DMS79 treated with DMSO at 0.1 percent for 48 hours (cell line): ENCODE results near the gene THSD4.
A peak's percentile ranks its signal among the peaks of the same experiment; 100 is the strongest.
"Not testable (repeated sequence)": the region's sequence is repeated elsewhere in the genome, so short reads cannot be mapped to it uniquely, and the experiment has no call there.

ENCODE experiments used
- DNase-seq: peaks from one replicate; lab custom pipeline; 2025; lab: John Stamatoyannopoulos, UW

THSD4 gene

DNA sequence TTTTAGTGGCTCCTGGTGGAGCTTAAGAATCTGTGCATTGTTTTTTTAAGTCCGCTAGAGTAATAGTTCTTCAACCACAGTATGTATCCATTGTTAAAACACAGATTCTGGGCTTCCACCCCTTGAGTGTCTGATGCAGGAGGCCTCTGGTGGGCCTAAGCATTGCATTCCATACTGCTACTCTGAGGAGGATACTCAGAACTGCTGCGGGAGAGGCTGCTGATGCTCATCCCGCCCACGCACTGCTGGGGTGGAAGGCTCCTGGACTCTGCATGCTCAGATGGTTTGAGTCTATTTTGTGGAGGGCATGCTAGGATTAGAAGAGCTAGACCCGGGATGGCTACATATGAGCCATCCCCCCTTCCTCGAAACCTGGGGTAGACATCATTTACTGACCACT lies 74.4 kb downstream of the THSD4 start:
- DNase-seq = no peak

GRCh38 chr15:71191296-71191695 lies 76.0 kb downstream of the THSD4 start:
- no peak for DNase-seq

DNA sequence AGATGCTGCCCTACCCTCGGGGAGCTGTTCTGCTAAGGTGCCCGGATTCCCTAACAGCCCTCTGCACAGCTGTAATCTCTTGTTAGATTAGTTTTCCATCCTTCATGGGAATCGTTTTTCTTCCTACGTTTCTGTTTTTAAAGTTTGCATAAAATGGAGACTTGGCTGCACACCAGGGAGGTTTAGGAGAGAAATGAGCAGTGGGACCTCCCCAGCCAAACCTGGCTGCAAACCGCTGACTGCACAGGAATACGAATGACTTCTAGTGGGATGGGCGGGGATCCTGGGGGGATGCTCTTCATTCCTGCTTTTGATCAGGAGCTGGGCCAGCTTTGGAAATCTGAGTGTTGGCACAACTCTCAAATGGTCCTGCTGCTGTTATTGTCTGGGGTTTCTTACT lies 77.5 kb downstream of the THSD4 start:
- no peak for DNase-seq

DNA sequence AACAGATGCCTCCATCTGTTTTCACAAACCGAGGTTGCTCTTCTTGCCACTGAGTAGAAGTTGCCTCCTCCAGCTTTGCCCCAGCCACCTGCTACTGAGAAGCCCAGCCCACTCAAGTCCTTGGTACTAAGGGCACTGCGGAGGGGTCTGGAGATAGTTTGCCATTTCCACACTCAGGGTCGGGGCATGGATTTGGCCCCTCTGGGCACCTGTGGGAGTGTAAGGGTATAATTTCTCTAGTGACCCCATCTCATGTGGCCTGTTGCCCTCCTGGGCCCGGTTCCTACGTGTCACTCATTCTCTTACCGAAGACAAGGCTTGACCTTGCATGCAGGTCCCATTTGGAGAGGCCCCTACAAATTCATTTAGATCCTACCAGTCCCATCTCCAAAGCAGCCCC lies 79.0 kb downstream of the THSD4 start:
- DNase-seq = no peak

- DNase-seq = no peak
Measured at GRCh38 chr15:71195242-71195641, 80.0 kb downstream of the THSD4 start.

DNA sequence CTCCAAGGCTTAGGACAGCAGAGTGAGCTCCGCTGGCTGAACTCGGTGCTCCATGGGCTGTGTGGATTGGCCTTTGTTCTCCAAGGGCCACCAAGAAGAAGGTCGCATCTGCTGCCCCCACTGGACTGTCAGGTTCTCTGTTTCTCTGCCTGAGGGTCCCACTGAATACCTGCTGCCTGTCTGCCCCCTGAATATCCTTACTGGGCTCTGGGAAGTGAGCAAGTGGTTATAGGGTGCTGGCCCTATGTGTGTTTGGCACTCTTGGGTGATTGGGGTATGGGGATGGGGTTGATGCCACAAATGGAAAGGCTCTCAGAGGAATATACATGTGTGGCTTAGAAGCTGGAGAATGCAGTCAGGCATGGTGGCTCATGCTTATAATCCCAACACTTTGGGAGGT lies 82.3 kb downstream of the THSD4 start:
- no peak for DNase-seq

- DNase-seq = no peak
Measured at GRCh38 chr15:71198846-71199245, 83.6 kb downstream of the THSD4 start.

DNA sequence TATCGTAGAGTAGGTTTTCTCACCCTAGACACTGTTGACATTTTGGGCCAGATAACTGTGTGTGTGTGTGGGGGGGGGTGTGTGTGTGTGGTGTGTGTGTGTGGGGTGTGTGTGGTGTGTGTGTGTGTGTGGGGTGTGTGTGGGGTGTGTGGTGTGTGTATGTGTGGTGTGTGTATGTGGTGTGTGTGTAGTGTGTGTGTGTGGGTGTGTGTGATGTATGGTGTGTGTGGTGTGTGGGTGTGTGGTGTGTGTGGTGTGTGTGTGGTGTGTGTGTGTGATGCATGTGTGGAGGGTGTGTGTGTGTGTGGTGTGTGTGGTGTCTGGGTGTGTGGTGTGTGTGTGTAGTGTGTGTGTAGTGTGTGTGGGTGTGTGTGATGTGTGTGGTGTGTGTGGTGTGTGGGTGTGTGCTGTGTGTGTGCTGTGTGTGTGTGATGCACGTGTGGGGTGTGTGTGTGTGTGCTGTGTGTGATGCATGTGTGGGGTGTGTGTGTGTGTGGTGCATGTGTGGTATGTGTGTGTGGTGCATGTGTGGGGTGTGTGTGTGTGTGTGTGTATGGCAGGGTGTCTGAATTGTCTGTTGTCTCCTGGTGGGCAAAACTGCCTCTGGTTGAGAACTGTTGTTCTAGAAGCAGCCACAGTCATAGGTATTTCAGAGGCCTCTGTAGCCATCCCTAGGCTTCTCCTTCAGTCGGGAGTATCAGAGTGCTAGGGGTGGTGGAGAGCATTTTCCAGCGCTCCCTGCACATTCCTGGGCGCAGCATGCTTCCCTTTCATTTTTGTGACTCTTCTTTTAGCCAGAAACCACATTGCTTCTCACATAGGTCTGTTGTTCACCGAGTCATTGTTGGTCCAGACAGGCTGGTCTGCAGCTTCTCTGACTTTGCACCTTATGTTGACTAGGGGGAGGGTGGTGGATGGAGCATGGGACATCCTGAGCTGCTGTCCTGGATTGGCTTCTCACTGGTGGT lies 84.4 kb downstream of the THSD4 start:
- DNase-seq = no peak

- peak; percentile 80 for DNase-seq
Measured at GRCh38 chr15:71201477-71201876, 86.2 kb downstream of the THSD4 start.

DNA sequence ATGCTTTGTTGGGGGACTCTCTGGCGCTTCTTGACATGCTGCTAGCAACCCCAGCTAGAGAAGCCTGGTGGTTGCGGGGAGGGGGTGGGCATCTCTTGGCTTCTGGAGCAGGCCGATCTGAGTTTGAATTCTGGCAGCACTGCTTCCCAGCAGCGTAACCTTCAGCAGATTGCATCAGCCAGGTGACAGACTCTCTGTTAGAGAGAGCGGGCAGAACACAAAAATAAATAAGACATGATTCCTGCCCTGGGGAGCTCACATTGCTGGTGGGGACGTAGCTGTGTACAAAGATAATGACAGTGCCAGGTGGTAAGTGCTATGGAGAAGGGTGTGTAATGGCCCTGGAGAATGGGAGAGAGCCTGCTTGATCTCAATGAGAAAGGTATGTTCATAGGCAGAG lies 87.4 kb downstream of the THSD4 start:
- no peak for DNase-seq

GRCh38 chr15:71203586-71204474 lies 88.6 kb downstream of the THSD4 start:
- no peak for DNase-seq

GRCh38 chr15:71207141-71207540 lies 91.9 kb downstream of the THSD4 start:
- no peak for DNase-seq

- no peak for DNase-seq
Measured at GRCh38 chr15:71212146-71212545, 96.9 kb downstream of the THSD4 start.

DNA sequence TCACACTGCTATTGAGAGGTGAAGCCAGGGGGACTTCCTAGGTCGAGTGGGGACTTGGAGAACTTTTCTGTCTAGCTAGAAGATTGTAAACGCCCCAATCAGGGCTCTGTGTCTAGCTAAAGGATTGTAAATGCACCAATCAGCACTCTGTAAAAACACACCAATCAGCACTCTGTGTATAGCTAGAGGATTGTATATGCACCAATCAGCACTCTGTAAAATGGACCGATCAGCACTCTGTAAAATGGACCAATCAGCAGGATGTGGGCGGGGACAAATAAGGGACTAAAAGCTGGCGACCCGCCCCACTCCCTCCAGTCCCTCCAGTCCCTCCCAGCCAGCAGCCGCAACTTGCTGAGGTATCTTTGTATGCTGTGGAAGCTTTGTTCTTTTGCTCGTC lies 98.7 kb downstream of the THSD4 start:
- DNase-seq = not testable (repeated sequence)

DNA sequence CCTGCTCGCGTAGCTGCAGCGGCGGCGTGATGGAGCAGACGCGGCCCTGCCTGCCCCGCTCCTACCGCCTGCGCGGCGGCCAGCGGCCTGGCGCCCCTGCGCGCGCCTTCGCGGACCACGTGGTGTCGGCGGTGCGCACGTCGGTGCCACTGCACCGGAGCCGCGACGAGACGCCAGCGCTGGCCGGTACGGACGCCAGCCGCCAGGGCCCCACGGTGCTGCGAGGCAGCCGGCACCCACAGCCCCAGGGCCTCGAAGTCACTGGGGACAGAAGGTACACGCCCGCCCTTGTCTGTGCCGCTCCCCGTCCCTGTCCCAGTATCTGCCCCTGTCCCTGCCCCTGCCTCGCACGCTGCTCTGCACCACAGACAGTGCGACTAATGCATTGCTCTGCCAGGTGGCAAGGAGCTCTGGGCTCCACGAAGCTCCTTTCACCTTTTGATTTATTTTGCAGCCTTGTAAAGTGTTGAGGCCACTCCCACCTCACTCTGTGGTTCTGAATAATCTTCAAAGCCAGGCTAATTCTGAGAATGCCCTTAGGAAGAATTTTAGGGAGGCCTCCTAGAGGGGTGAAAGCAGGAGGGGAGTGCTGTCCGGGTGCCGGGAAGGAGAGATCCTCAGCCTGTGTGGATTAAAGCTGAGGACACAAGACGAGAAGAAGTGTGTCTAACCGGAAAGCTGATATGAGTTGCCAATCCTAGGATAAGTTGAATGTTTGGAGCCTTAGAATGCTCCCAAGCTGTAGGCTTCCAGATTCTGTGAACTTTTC lies 100.0 kb downstream of the THSD4 start:
- no peak for DNase-seq

GRCh38 chr15:71218272-71218805 lies 103.1 kb downstream of the THSD4 start:
- DNase-seq = no peak

DNA sequence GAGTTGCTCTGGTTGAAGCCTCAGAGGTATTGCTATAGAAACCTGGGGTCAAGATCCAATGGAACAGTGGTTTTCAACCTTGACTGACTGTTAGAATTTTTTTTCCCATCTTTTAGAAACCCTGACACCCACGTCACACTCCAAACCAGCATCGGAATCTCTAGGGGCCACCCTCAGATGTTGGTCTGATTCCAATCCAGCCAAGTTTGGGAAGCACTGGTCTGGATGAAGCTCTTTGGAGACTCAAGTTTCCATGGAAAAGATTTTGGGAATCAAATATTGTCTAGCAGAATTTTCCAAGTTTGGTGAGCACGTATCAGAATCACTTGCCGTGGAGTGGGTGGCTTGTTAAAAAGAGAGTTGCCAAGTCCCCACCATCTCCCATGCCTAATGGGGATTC lies 103.8 kb downstream of the THSD4 start:
- DNase-seq = no peak

GRCh38 chr15:71219645-71220044 lies 104.4 kb downstream of the THSD4 start:
- no peak for DNase-seq

DNA sequence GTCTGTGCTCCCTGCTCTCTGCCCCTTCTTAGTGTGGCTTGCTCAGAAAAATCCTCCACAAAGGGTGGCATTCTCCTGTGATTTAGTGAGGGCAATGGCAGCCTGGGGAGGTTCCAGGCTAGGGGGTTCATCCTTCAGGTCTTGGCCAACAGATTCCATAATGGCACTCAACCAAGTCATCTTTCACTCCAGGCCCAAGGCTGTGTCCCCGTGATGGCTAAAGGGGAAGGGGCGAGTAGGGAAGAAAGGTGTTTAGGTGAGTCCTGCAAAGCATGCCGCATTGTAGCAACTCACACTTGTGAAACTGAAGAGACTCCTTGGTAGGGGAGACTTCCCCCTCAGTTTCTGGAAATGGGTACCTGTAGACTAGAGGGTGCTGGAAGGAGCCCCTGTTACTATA lies 105.6 kb downstream of the THSD4 start:
- DNase-seq = no peak

GRCh38 chr15:71221417-71221816 lies 106.1 kb downstream of the THSD4 start:
- no peak for DNase-seq

GRCh38 chr15:71223516-71223915 lies 108.2 kb downstream of the THSD4 start:
- no peak for DNase-seq

DNA sequence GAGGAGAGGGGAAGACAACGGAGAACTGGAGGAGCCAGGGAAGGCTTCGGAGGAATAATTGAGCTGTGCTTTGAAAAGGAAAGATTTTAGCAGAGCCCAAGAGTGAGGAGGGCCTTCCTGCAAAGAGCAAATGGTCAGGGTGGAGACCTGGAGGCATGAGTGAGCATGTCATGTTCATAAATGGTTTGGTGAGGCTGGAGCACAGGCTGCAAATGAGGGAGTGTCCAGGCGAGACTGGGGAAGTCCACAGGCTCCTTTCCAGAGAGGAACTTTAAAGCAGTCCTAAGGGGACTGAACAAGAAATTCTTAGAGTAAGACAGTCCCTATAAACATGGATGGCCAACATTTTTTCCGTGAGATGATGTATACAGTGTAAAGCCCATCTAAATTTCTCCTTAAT lies 108.8 kb downstream of the THSD4 start:
- DNase-seq = no peak
